GM18508 (cell line): ENCODE data around the gene SAYSD1.
"Not testable (repeated sequence)": the region's sequence is repeated elsewhere in the genome, so short reads cannot be mapped to it uniquely, and the experiment has no call there.

Experiments used
- ATAC-seq: cut with Tn5 transposase; IDR thresholded peaks from one replicate; pipeline ENCODE4 v1.9.1; 2021; ENCODE audit warnings: moderate number of reproducible peaks; ENCODE audit not compliant: insufficient read depth, unreplicated experiment

SAYSD1 gene

GRCh38 chr6:39114704-39115599 lies at the start of gene SAYSD1:
SAYSD1 (minus strand) TSS chr6:39115186; CDS start chr6:39115089, 97 bp downstream.
- peak; percentile 72 for ATAC-seq

- no peak for ATAC-seq
Measured at GRCh38 chr6:39157511-39157910, 42.5 kb upstream of the SAYSD1 start.

GRCh38 chr6:39156801-39157200 lies 41.8 kb upstream of the SAYSD1 start:
- ATAC-seq = no peak

GRCh38 chr6:39154705-39155104 lies 39.7 kb upstream of the SAYSD1 start:
- ATAC-seq = no peak

GRCh38 chr6:39153766-39154397 lies 38.9 kb upstream of the SAYSD1 start:
- ATAC-seq = no peak

- no peak for ATAC-seq
Measured at GRCh38 chr6:39152262-39152661, 37.3 kb upstream of the SAYSD1 start.

- no peak for ATAC-seq
Measured at GRCh38 chr6:39151211-39151610, 36.2 kb upstream of the SAYSD1 start.

GRCh38 chr6:39144481-39145173 lies 29.6 kb upstream of the SAYSD1 start:
- ATAC-seq = no peak

- ATAC-seq = no peak
Measured at GRCh38 chr6:39143238-39143930, 28.4 kb upstream of the SAYSD1 start.

- no peak for ATAC-seq
Measured at GRCh38 chr6:39140556-39141167, 25.7 kb upstream of the SAYSD1 start.

- ATAC-seq = no peak
Measured at GRCh38 chr6:39137245-39137644, 22.3 kb upstream of the SAYSD1 start.

GRCh38 chr6:39136207-39136606 lies 21.2 kb upstream of the SAYSD1 start:
- ATAC-seq = not testable (repeated sequence)

GRCh38 chr6:39134761-39135160 lies 19.8 kb upstream of the SAYSD1 start:
- not testable (repeated sequence) for ATAC-seq

- no peak for ATAC-seq
Measured at GRCh38 chr6:39130691-39131090, 15.7 kb upstream of the SAYSD1 start.

GRCh38 chr6:39128832-39129231 lies 13.8 kb upstream of the SAYSD1 start:
- no peak for ATAC-seq

- ATAC-seq = no peak
Measured at GRCh38 chr6:39128106-39128505, 13.1 kb upstream of the SAYSD1 start.

- ATAC-seq = no peak
Measured at GRCh38 chr6:39124114-39124513, 9.1 kb upstream of the SAYSD1 start.

- no peak for ATAC-seq
Measured at GRCh38 chr6:39118921-39119320, 3.9 kb upstream of the SAYSD1 start.

GRCh38 chr6:39114388-39114703 lies 640 bp downstream of the SAYSD1 start:
- peak; percentile 6 for ATAC-seq

- no peak for ATAC-seq
Measured at GRCh38 chr6:39113788-39114187, 1.2 kb downstream of the SAYSD1 start.
